PC-3 (cell line): ENCODE data around the gene ZNF831. TPM values are rescaled to one million over a fixed set of nuclear protein-coding genes. Genes with fewer than 3 reads are reported as not detected.

Experiments used
- ATAC-seq: fragments of 200-7000 bp; cut with Tn5 transposase; 2 replicates; pipeline ENCODE4 v1.9.1; 2020; ENCODE audit warnings: mild to moderate bottlenecking, moderate library complexity
- BruUV-seq: library from RNA; stranded (reverse); fragments of 400-500 nt; replicated peaks from 2 replicates; lab custom pipeline; 2021; lab: Mats Ljungman, UMichigan
- CTCF ChIA-PET: fragments of 300-600 bp; sonication (Branson Sonifier 250); formaldehyde crosslinking; loops from one replicate; lab custom pipeline; 2022; ENCODE audit warnings: antibody characterized with exemption; lab: Charles Lee
- POLR2A ChIA-PET: fragments of 300-600 bp; sonication (Branson Sonifier 250); formaldehyde crosslinking; loops from one replicate; lab custom pipeline; 2022; ENCODE audit warnings: antibody characterized with exemption; ENCODE audit not compliant: unreplicated experiment; lab: Charles Lee
- DNase-seq: peaks from one replicate; pipeline ENCODE4 v3.0.0-alpha.2; 2015
- H2AFZ ChIP-seq: fragments of 300-600 bp; sonication (generic); 2 replicates; pipeline ENCODE4 v1.6.0; 2016; ENCODE audit warnings: antibody characterized with exemption, low read length
- H3F3A ChIP-seq: fragments of 300-600 bp; sonication (generic); one replicate; pipeline ENCODE4 v1.6.0; 2017; ENCODE audit warnings: antibody characterized with exemption, low read length, control low read depth, mild to moderate bottlenecking; ENCODE audit not compliant: unreplicated experiment
- H3K27ac ChIP-seq: fragments of 300-600 bp; sonication (generic); 2 replicates; pipeline ENCODE4 v1.5.1; 2016; ENCODE audit warnings: mild to moderate bottlenecking, low read length
- H3K27me3 ChIP-seq: fragments of 300-600 bp; sonication (generic); 2 replicates; pipeline ENCODE4 v1.6.1; 2016; ENCODE audit warnings: low read length, mixed read lengths
- H3K36me3 ChIP-seq: fragments of 300-600 bp; sonication (generic); 2 replicates; pipeline ENCODE4 v1.6.1; 2016; ENCODE audit warnings: low read depth, mixed run types, low read length, mixed read lengths
- H3K4me1 ChIP-seq: fragments of 300-600 bp; sonication (generic); 2 replicates; pipeline ENCODE4 v1.5.1; 2016; ENCODE audit warnings: low read length; ENCODE audit not compliant: insufficient read depth
- H3K4me2 ChIP-seq: fragments of 300-600 bp; sonication (generic); 2 replicates; pipeline ENCODE4 v1.6.0; 2016; ENCODE audit warnings: low read length
- H3K4me3 ChIP-seq: fragments of 300-600 bp; sonication (generic); 2 replicates; pipeline ENCODE4 v1.5.1; 2016; ENCODE audit warnings: mild to moderate bottlenecking, low read length, mixed read lengths
- H3K79me2 ChIP-seq: fragments of 300-600 bp; sonication (generic); 2 replicates; pipeline ENCODE4 v1.6.1; 2017; ENCODE audit warnings: low read length, mixed read lengths
- H3K9ac ChIP-seq: fragments of 300-600 bp; sonication (generic); 2 replicates; pipeline ENCODE4 v1.6.0; 2016; ENCODE audit warnings: mild to moderate bottlenecking, low read length
- H3K9me2 ChIP-seq: fragments of 300-600 bp; sonication (generic); replicated peaks from 2 replicates; pipeline ENCODE4 v1.6.1; 2016; ENCODE audit warnings: mixed run types, low read length, mixed read lengths
- H3K9me3 ChIP-seq: fragments of 300-600 bp; sonication (generic); 2 replicates; pipeline ENCODE4 v1.6.1; 2016; ENCODE audit warnings: low read length, mixed read lengths
- H4K20me1 ChIP-seq: fragments of 300-600 bp; sonication (generic); 2 replicates; pipeline ENCODE4 v1.6.1; 2016; ENCODE audit warnings: low read length, mixed read lengths
- CTCF ChIP-seq: fragments of 300-600 bp; sonication (generic); conservative IDR thresholded peaks from 2 replicates; pipeline ENCODE4 v1.5.1; 2017; ENCODE audit warnings: antibody characterized with exemption, low read depth, mild to moderate bottlenecking, low read length
- EZH2 ChIP-seq: fragments of 300-600 bp; sonication (generic); IDR thresholded peaks from one replicate; pipeline ENCODE4 v1.6.1; 2017; ENCODE audit warnings: antibody characterized with exemption, mild to moderate bottlenecking, low read length; ENCODE audit not compliant: unreplicated experiment
- EZH2phosphoT487 ChIP-seq: fragments of 300-600 bp; sonication (generic); IDR thresholded peaks from 2 replicates; pipeline ENCODE4 v1.6.1; 2018; ENCODE audit warnings: mild to moderate bottlenecking, antibody characterized with exemption, low read length, borderline replicate concordance
- intact Hi-C: fragments of 100-400 bp; cut with micrococcal nuclease; formaldehyde crosslinking; loops from 2 replicates; pipeline ENCODE4 v1.9.0; 2023
- total RNA-seq: library from RNA; depleted of rRNA; stranded (reverse); fragments of >200 nt; gene quantifications from 2 replicates; pipeline ENCODE4 v1.2.3, GENCODE V29; 2014

Gene ZNF831
- total RNA-seq, 1 experiment from 2014 or later: not detected

GRCh38 chr20:59195316-59195993 is 31.8 kb downstream of the ZNF831 start:
- ChIA-PET POLR2A (no interaction called here), CTCF (no interaction called here)
- ATAC-seq (no peak), DNase-seq (no peak)
- H3F3A ChIP-seq: no peaks in the 10 kb centered on the region
- no peak overlapping the region for H3K4me2 ChIP-seq
- no peak overlapping the region for H3K27ac ChIP-seq
- H3K9me3 ChIP-seq: no peaks in the 10 kb centered on the region
- H3K27me3 ChIP-seq: peaks cover 92% of the 10 kb centered on the region
- TF ChIP-seq EZH2: no peak
- TF ChIP-seq EZH2phosphoT487: no peak; the same call in 1 of the 2 replicates
- no peak for TF ChIP-seq CTCF
- no peaks in the 10 kb centered on the region for H3K79me2 ChIP-seq
- H3K9me2 ChIP-seq: no peaks in the 10 kb centered on the region
- H3K4me1 ChIP-seq: no peaks in the 10 kb centered on the region
- no peaks in the 10 kb centered on the region for H3K36me3 ChIP-seq
- intact Hi-C loops: no loop called here
- H4K20me1 ChIP-seq: no peaks in the 10 kb centered on the region
- no peak overlapping the region for H3K4me3 ChIP-seq
- H2AFZ ChIP-seq: no peak overlapping the region
- BruUV-seq: no TSS peak
- H3K9ac ChIP-seq: no peak overlapping the region

GRCh38 chr20:59204165-59204894 is 40.7 kb downstream of the ZNF831 start:
- Histone ChIP-seq H3K9me3 (no peaks in the 10 kb centered on the region), H3K27ac (no peak overlapping the region), H3K36me3 (no peaks in the 10 kb centered on the region), H3K4me3 (no peak overlapping the region), H2AFZ (no peak overlapping the region), H3K4me1 (no peaks in the 10 kb centered on the region), H3K4me2 (no peak overlapping the region), H4K20me1 (no peaks in the 10 kb centered on the region), H3K9ac (no peak overlapping the region), H3K9me2 (no peaks in the 10 kb centered on the region), H3K79me2 (no peaks in the 10 kb centered on the region), H3K27me3 (peaks cover 84% of the 10 kb centered on the region), H3F3A (no peaks in the 10 kb centered on the region)
- intact Hi-C loops: no loop called here
- BruUV-seq: no TSS peak
- no peak for DNase-seq
- ATAC-seq: no peak
- ChIA-PET CTCF (no interaction called here), POLR2A (no interaction called here)
- no peak for TF ChIP-seq EZH2phosphoT487
- no peak for TF ChIP-seq CTCF
- no peak for TF ChIP-seq EZH2

GRCh38 chr20:59205044-59205443 is 41.4 kb downstream of the ZNF831 start:
- Histone ChIP-seq H3K9ac (no peak overlapping the region), H3K4me1 (no peaks in the 10 kb centered on the region), H3K79me2 (no peaks in the 10 kb centered on the region), H3K4me3 (no peak overlapping the region), H4K20me1 (no peaks in the 10 kb centered on the region), H3F3A (no peaks in the 10 kb centered on the region), H3K36me3 (no peaks in the 10 kb centered on the region), H2AFZ (no peak overlapping the region), H3K27me3 (peaks cover 84% of the 10 kb centered on the region), H3K9me2 (no peaks in the 10 kb centered on the region), H3K9me3 (no peaks in the 10 kb centered on the region), H3K4me2 (no peak overlapping the region), H3K27ac (no peak overlapping the region)
- POLR2A ChIA-PET: no interaction called here
- BruUV-seq: no TSS peak
- ATAC-seq: no peak
- no peak for DNase-seq
- CTCF ChIA-PET: no interaction called here
- TF ChIP-seq EZH2 (no peak), CTCF (no peak), EZH2phosphoT487 (no peak)
- intact Hi-C loops: no loop called here
